ENCODE results near the gene MTFR1L.

Gene MTFR1L

DNA sequence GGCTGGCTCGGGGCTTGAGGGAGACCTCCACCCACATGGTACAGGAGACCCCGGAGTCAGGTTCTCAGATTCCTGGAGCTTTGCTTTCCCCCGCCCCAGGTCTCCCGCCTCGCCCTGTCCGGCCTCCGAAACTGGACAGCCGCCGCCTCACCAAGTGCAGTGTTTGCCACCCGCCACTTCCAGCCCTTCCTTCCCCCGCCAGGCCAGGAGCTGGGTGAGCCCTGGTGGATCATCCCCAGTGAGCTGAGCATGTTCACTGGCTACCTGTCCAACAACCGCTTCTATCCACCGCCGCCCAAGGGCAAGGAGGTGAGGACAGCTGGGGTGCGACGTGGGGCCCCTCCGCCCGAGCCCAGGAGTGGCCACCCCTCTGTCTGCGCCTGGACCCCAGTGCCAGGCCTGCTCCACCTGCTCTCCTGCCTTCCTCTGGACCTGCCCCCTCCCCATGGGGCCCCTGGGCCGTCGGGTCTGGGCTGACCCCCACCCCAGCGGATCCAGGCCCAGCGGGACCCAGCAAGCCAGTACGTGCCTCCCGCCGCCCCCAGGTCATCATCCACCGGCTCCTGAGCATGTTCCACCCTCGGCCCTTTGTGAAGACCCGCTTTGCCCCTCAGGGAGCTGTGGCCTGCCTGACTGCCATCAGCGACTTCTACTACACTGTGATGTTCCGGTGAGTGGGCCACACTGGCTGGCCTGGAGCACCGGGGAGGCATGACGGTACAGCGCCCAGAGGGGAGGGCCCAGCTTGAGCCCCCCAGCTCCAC is 11.1 kb upstream of the MTFR1L start:
- no peak for DNase-seq

DNA sequence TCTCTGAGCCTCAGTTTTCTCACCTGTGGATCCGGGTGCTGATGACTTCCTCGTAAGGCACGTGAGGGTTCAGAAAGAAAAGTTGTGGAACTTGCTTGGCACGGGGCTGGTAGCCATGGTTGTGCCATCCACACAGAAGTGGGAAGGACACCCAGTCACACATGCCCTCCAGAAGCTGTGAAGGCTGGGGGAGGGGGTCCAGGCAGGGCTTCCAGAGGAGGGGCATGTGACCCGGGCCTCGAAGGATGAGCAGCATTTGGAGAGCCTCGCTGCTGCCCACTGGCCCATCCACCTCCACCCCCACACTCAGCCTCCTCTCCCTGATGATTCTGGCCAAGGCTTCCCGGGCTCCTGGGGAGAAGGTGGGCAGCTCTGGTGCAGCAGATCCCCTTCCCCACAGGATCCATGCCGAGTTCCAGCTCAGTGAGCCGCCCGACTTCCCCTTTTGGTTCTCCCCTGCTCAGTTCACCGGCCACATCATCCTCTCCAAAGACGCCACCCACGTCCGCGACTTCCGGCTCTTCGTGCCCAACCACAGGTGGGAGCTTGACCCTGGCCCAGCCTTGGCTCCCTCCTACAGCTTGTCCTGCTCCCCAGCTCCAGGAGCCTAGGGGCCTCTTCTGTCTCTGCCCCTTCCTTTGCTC is 10.3 kb upstream of the MTFR1L start:
- no peak for DNase-seq

- no peak for DNase-seq
These were observed 9.8 kb upstream of the MTFR1L start for GRCh38 chr1:25809929-25810328.

DNA sequence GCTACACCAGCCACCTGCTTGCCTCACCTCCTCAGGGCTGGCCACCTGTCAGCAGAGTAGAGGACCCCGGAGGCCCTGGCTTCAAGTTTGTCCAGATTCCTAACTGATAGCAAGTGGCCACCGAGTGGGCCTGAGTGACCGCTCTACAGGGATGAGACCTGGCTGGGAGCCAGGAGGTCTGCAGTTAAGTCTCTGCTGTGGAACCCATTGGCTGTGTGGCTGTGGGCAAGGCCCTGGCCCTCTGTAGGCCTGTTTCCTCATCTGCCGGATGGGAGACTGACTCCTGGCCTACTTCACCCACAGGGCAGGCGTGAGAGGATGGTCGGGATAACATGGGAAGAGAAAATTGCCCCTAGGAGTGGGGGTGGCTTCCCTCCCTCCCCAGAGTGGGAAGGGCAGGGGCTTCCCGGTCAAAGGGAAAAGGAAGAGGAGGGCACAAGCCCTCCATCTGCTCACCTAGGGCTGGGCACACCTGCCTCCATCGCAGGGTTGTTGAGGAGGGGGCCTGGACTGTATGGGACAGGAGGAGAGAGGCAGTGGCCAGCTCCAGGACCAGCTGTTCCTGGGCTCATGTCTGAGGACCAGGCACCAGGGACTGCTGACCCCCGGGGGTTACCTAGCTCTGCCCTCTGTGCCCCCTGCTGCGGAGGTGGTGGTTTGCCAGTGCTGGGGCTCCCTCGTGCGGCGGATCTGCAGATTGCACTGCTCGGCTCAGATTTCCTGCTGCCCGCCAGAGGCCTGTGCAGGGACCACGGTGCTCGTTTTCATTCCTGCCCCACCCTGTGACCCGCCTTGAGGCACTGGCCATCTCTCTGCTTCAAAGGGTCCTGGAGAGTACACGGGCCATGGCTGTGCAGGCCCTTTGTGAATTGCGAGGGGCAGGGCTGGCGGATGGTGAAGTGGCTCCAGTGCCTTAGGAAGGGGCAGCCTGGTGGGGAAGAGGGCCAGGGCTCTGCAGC is 9.1 kb upstream of the MTFR1L start:
- peak; percentile 83 for DNase-seq

DNA sequence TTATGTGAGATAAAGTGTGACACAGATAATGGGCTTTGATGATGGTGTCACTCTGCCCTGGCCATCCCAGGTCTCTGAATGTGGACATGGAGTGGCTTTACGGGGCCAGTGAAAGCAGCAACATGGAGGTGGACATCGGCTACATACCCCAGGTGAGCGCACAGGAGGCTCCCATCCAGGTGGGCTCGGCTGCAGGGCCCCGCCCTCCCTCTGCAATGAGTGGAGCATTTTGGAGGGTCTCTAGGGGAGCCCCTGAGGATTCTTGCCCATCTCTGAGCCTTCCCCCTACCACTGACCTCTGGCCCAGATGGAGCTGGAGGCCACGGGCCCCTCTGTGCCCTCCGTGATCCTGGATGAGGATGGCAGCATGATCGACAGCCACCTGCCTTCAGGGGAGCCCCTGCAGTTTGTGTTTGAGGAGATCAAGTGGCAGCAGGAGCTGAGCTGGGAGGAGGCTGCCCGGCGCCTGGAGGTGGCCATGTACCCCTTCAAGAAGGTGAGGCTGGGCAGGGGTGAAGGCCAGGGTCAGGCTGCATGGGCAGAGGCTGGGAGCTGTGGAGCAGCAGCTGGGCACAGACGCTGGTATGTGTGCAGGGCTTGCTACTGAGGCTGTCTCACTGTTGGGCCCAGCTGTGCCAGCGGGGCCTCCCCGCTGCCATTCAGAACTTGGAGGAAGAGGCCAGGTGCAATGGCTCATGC is 8.2 kb upstream of the MTFR1L start:
- no peak for DNase-seq

GRCh38 chr1:25813071-25813733 is 6.6 kb upstream of the MTFR1L start:
- no peak for DNase-seq

DNA sequence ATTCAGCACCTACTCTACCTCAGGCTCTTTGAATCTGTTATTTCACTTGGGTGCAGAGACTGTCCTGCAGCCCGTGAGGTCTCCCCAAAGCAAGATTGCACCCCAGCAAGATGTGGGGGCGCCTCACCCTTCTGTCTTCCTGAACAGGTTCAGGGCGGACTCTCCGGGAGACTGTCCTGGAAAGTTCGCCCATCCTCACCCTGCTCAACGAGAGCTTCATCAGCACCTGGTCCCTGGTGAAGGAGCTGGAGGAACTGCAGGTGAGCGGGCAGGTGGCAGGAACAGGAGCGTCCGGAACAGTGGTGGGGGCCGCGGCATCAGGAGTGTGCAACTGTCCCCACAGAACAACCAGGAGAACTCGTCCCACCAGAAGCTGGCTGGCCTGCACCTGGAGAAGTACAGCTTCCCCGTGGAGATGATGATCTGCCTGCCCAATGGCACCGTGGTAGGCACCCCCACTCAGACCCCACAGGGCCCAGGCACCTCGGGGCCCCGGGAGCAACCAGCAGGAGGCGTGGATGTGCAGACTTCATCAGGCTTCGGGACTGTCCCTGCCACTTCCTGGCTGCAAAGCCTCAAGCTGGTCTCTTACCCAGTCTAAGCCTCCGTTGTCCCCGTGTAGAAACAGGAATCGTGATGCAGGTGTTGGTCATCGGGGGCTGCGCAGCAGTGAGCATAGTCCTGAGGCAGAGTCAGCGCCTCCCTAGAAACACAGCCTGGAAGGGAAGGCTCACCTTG is 5.9 kb upstream of the MTFR1L start:
- DNase-seq, result no peak

DNA sequence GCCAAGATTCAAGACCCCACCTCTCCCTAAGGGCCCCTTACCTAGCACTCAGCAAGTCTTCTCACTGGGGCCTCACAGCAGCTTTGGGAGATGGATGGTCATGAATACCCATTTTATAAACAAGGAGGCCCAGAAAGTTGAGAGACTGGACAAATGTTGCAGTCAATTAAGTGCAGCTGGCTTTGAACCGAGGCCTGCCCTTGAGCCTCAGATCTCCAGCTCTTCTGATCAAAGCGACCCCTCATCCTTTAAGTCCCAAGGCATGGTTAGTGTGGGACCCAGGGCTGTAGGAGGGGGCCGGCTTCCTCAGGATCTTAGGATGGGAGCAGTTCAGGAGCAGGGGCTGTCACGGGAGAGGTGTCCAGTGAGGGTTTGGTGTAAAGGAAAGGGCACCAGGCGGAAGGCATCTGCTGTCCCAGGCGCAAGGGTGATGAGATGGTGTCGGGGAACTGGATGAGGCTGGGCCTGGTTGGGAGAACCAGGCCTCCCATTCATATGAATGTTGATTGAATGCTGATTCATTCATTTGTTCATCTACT is 5.1 kb upstream of the MTFR1L start:
- no peak for DNase-seq

- DNase-seq, result no peak
These were observed 4.3 kb upstream of the MTFR1L start for GRCh38 chr1:25815208-25816111.

- no peak for DNase-seq
These were observed 3.5 kb upstream of the MTFR1L start for GRCh38 chr1:25816112-25816718.

GRCh38 chr1:25817840-25818501 is 1.8 kb upstream of the MTFR1L start:
- DNase-seq, result no peak

GRCh38 chr1:25818569-25818968 is 1.2 kb upstream of the MTFR1L start:
- DNase-seq, result no peak

DNA sequence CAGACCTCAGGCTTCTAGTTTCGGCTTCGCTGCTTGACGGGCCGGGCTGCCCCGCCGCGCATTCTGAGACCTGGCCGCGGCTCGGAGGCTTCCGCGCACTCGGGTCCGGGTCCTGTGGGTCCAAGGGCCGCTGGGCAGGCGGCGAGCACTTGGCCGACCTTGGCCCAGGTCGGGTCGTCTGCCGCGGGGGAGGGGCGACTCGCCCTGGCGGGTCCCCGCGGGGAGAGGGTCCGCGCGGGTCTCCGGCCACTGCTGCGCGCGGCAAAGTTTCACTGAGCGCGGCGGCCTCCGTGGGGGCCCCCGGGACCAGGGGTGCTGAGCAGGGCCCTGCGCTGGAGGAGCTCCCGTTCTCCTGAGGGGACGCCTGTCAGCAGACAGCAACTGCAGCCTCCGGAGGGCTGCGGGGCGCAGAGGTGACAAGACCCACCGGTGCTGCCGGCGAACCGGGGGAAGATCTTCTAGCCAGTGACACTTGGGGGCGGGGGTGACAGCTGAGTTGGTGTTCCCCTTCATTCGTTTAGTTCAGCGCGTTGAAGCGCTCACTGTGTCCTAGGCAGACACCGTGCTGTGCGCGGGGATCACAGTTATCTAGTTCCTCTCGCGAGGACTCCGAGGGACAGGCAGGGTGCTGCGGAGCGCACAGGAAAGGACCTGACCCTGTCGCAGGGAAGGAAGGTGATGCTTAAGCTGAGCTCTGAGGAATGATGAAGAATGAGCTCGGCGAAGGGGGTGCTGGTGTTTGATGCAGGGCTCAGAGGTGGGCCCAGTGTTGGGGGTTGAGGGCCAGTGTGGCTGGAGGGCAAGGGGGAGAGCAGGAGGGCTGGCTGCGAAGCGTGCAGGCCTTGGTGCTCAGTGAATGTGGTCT is 725 bp downstream of the MTFR1L start:
- peak; percentile 74 for DNase-seq

DNA sequence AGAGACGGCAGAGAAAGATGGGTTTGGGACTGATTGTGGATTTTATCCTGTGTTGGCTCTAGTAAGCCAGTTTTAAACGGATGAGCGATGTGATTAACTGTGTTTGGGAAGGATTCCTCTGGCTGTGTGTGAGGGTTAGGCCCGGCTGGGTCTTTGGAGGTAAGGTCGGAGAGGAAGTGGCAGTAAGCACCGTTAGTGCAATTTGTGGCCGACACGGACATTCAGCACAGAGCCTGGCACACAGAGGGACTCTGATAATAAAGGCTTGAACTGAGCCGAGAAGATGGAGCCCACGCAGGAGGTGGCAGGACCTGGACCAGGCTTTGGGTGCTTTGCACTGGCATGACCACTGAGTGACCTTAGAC is 1.3 kb downstream of the MTFR1L start:
- no peak for DNase-seq

DNA sequence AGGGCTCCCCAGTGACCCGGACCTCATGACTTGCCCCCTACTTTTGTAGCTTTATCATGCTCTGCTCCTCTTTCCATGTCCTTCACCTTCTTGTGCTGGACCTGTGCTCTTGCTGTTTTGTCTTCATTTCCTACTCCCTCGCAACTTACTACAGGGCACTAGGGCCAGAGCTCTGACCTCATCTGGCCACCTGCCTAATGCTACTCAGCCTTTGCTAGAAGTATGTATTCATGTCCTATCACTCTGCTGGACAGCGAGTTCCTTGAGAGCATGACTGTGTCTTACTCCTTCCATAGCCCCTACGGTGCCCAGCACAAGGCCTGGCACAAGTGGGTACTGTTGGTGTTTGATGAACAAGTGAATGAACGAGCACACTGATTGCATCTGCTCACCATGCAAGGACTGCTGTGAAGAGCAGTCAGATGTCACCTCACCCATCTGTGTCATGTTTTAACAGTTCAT is 1.9 kb downstream of the MTFR1L start:
- no peak for DNase-seq

GRCh38 chr1:25825605-25826004 is 5.9 kb downstream of the MTFR1L start:
- no peak for DNase-seq

- DNase-seq, result no peak
These were observed 6.8 kb downstream of the MTFR1L start for GRCh38 chr1:25826571-25826970.

DNA sequence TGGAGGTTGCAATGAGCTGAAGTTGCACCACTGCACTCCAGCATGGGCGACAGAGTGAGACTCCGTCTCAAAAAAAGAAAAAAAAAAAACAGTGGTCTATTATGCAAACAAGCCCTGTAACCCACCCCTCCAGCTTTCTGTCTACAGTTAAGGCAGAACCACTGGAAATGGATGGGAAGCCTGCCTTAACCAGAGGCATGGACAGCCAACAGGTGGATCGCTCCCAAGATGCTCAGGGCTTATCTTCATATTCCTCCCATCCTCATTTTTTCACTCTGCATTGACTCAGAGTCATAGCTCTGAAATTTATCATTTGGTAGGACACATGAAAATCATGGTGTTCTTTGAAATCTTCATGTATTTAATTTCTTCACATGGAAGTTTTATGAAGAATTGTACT is 8.7 kb downstream of the MTFR1L start:
- DNase-seq, result no peak
